ENCODE data around the gene MLXIP.
A peak's percentile ranks its signal among the peaks of the same experiment; 100 is the strongest.

The MLXIP gene

DNA sequence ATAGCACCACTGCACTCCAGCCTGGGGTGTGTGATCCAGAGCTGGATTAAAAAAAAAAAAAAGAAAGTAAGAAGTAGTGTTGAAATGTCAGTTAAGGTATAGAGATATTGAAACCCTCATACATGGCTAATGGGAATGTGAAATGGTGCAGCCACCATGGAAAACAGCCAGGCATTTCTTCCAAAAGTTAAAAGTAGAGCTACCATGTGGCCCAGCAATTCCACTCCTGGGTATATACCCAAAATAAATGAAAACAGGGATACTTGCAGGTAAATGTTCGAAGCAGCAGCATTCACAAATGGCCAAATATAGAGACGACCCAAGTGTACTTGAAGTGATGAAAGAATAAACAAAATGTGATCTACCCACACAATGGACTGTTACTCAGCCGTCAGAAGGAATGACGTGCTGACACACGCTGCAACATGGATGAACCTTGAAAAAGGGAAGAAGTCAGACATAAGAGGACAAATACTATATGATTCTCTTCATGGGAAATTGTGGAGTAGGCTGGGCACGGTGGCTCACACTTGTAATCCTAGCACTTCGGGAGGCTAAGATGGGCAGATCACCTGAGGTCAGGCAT lies 80.2 kb downstream of the MLXIP start:
- DNase-seq (ENCODE audit: low read depth): no peak
- no peak overlapping the region for H3K4me3 ChIP-seq (ENCODE audit: control insufficient read depth, low read depth, low read length)
- TF ChIP-seq, protein P1, sequence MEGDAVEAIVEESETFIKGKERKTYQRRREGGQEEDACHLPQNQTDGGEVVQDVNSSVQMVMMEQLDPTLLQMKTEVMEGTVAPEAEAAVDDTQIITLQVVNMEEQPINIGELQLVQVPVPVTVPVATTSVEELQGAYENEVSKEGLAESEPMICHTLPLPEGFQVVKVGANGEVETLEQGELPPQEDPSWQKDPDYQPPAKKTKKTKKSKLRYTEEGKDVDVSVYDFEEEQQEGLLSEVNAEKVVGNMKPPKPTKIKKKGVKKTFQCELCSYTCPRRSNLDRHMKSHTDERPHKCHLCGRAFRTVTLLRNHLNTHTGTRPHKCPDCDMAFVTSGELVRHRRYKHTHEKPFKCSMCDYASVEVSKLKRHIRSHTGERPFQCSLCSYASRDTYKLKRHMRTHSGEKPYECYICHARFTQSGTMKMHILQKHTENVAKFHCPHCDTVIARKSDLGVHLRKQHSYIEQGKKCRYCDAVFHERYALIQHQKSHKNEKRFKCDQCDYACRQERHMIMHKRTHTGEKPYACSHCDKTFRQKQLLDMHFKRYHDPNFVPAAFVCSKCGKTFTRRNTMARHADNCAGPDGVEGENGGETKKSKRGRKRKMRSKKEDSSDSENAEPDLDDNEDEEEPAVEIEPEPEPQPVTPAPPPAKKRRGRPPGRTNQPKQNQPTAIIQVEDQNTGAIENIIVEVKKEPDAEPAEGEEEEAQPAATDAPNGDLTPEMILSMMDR (conservative IDR thresholded peaks at IDR 0.05; ENCODE audit: control insufficient read depth, insufficient read depth, low read depth, low read length): no peak

DNA sequence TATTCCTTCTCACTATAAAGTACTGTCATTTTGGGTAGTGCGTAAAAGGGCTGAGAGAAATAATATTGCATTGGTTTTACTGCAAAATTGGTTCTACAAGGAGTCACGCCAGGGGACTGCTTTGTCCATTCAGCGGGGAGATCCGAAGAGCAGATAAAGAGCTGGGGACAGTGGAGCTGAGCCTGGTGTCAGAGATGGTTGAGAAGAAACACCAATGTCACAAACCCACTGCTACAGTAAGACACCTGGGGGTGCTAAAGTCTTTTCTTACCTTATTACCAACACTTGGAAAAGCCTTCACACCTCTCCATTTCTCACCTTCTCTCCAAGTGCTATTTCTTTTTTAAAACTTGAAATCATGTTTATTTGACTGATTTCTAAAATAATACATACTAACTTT lies 81.3 kb downstream of the MLXIP start:
- no peak for DNase-seq (ENCODE audit: low read depth)
- no peak overlapping the region for H3K4me3 ChIP-seq (ENCODE audit: control insufficient read depth, low read depth, low read length)
- TF ChIP-seq, protein P1 (conservative IDR thresholded peaks at IDR 0.05; ENCODE audit: control insufficient read depth, insufficient read depth, low read depth, low read length): peak; percentile 11

DNA sequence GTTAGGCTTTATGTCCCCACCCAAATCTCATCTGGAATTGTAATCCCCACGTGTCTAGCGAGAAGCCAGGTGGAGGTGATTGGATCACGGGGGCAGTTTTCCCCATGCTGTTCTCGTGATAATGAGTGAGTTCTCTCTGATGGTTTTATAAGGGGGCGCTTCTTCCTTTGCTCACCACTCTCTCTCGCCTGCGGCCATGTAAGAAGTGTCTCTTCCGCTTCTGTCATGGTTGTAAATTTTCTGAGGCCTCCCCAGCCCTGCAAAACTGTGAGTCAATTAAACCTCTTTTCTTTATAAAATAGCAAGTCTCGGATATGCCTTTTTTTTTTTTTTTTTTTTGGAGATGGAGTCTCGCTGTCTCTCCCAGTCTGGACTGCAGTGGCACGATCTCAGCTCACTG lies 82.2 kb downstream of the MLXIP start:
- H3K4me3 ChIP-seq (ENCODE audit: control insufficient read depth, low read depth, low read length): no peak overlapping the region
- DNase-seq (ENCODE audit: low read depth): no peak
- TF ChIP-seq, protein P1 (conservative IDR thresholded peaks at IDR 0.05; ENCODE audit: control insufficient read depth, insufficient read depth, low read depth, low read length): no peak

DNA sequence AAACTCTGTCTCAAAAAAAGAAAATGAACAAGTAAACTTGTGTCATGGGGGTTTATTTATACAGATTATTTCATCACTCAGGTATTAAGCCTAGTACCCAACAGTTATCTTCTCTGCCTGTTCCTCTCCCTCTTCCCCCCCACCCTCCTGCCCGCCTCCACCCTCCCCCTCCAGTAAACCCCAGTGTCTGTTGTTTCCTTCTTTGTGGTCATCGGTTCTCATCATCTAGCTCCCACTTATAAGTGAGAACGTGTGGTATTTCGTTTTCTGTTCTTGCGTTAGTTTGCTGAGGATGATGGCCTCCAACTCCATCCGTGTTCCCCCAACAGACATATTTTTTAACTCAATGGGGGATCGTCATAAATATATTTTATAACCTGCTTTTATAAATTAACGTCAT lies 83.1 kb downstream of the MLXIP start:
- no peak for DNase-seq (ENCODE audit: low read depth)
- H3K4me3 ChIP-seq (ENCODE audit: control insufficient read depth, low read depth, low read length): no peak overlapping the region
- TF ChIP-seq, protein P1 (conservative IDR thresholded peaks at IDR 0.05; ENCODE audit: control insufficient read depth, insufficient read depth, low read depth, low read length): no peak

DNA sequence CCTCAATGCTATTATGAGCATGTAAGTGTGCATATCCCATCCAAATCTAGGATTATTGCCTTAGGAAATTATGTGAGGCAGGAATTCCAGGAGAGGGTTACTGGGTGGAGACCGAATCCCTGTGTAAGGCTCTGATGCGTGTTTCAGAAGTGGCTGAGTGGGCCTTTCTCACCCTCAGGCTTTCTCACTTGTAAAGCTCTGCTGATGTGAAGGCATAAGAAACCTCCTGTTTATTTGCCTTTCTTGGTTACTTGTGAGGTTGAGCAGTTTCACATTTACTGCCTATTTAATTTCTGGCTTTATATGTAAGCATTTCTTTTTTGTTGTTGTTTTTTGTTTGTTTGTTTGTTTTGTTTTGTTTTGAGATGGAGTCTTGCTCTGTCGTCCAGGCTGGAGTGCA lies 84.4 kb downstream of the MLXIP start:
- TF ChIP-seq, protein P1 (conservative IDR thresholded peaks at IDR 0.05; ENCODE audit: control insufficient read depth, insufficient read depth, low read depth, low read length): no peak
- H3K4me3 ChIP-seq (ENCODE audit: control insufficient read depth, low read depth, low read length): no peak overlapping the region
- DNase-seq (ENCODE audit: low read depth): no peak

DNA sequence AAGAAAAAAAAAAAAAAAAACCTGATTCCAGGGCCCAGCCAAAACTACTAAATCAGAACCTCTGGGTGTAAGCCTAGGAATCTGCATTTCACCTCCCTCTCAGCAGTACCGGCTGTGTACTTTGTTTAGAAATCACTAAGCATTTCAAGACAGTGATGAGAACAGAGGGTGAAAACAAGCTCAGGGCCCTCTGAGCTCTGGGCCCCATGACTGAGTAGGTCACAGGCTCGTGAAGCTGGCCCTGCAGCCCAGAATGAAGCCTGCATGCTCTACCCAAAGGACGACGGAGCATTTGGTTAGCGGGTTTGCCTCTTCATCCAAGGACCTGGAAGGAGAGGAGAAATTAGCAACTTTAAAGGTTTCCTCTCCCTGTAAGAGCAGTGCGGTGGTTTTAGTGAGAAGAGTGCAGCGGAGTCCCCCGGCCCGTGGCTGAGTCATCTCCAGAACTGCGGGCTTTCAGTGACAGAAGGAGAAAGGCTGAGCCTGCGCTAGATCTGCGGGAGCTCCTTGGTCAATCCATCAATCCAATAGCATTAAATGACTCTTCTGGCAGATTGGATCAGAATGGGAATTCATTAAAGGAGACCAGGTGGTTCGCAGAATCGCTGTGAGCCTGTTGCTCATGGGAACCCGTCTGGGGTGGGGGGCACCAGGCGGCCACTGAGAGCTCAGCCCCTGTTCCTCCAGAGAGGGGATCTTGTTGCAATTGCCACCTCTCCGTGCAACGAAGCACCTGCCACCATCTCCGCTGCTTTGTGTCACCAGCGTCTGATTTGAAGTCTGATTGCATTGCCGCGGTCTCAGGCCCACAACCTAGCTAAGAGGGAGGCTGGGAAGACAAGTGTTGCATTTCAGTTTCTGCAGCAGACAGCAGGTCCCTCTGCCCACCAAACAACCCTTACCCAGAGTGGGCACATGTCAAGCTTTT lies 88.1 kb downstream of the MLXIP start:
- TF ChIP-seq, protein P1 (conservative IDR thresholded peaks at IDR 0.05; ENCODE audit: control insufficient read depth, insufficient read depth, low read depth, low read length): no peak
- DNase-seq (ENCODE audit: low read depth): no peak

More for the DNA sequence above, 88.1 kb downstream of the MLXIP start:
- no peak overlapping the region for H3K4me3 ChIP-seq (ENCODE audit: control insufficient read depth, low read depth, low read length)

Data from fibroblast of mammary gland (primary cell).